SH-SY5Y (cell line): ENCODE results near the gene SPTBN4.

Experiments used
- GATA2 ChIP-seq: IDR thresholded peaks from 2 replicates; pipeline ENCODE4 v1.6.1; 2011; ENCODE audit warnings: mild to moderate bottlenecking, low read depth, low read length
- GATA3 ChIP-seq: IDR thresholded peaks from 2 replicates; pipeline ENCODE4 v1.6.1; 2011; ENCODE audit warnings: low read depth, mild to moderate bottlenecking, low read length, moderate library complexity

GRCh38 chr19:40539070-40539469, 72.3 kb downstream of the SPTBN4 start:
- TF ChIP-seq GATA2 (no peak), GATA3 (no peak)
